GM10266 (cell line): ENCODE measurements around the gene LGALS9.

Source experiments
- DNase-seq: peaks from one replicate; pipeline ENCODE4 v3.0.0; 2012; ENCODE audit errors: extremely low spot score
- TF ChIP-seq, protein P1 (sequence below): IDR thresholded peaks from 2 replicates; pipeline ENCODE4 v1.5.1; 2012; ENCODE audit warnings: mild to moderate bottlenecking, low read depth; ENCODE audit not compliant: control insufficient read depth, insufficient read depth; ENCODE audit errors: missing control alignments

The LGALS9 gene

DNA sequence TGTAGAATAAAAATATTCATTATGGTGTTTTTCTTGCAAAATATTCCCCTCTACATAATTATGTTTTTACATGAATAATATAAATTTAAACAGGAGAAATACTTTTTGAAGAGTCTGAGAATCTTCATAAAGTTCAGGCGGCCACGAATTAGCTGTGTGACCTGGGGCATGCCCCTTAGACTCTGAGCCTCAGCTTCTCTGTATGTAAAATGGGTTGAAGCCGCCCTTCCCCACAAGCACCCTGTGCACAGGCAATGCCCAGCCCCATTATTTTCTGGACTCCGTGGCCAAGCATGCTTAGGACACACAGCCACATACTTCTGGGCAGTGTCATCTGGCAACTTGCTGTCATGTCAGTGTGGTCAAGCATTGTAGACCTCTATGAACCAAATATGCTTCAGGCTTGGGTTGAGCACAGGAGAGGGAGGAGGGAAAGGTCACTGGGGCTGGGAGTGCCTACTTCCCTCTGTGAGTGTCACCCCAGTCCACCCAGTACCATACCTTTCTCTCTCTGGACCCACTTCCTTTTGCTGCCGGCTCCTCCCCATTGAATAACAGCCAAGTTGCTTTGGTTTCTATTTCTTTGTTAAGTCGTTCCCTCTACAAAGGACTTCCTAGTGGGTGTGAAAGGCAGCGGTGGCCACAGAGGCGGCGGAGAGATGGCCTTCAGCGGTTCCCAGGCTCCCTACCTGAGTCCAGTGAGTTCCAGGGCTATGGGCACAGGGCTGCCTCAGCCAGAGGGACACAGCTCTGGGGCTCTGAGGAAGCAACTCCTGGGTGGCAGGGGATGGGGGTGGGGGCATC lies at the start of gene LGALS9:
Gene LGALS9, plus strand, starts transcription at position 582 of the 804 bp plus-strand sequence. Its CDS starts 78 bp downstream, at position 660.
- peak; percentile 64 for DNase-seq
- TF ChIP-seq, protein P1, sequence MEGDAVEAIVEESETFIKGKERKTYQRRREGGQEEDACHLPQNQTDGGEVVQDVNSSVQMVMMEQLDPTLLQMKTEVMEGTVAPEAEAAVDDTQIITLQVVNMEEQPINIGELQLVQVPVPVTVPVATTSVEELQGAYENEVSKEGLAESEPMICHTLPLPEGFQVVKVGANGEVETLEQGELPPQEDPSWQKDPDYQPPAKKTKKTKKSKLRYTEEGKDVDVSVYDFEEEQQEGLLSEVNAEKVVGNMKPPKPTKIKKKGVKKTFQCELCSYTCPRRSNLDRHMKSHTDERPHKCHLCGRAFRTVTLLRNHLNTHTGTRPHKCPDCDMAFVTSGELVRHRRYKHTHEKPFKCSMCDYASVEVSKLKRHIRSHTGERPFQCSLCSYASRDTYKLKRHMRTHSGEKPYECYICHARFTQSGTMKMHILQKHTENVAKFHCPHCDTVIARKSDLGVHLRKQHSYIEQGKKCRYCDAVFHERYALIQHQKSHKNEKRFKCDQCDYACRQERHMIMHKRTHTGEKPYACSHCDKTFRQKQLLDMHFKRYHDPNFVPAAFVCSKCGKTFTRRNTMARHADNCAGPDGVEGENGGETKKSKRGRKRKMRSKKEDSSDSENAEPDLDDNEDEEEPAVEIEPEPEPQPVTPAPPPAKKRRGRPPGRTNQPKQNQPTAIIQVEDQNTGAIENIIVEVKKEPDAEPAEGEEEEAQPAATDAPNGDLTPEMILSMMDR, result no peak

DNA sequence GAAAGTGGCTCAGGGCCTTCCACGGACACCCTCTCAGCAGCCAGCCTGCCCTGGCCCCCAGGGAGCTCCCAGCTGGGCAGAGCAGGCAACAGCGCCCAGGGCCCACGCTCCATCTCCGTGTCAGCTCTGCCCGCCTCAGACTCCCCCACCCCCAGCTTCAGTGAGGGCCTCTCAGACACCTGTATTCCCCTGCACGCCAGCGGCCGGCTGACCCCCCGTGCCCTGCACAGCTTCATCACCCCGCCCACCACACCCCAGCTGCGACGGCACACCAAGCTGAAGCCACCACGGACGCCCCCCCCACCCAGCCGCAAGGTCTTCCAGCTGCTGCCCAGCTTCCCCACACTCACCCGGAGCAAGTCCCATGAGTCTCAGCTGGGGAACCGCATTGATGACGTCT lies 48.3 kb upstream of the LGALS9 start:
- TF ChIP-seq, protein P1, result no peak
- DNase-seq, result no peak

DNA sequence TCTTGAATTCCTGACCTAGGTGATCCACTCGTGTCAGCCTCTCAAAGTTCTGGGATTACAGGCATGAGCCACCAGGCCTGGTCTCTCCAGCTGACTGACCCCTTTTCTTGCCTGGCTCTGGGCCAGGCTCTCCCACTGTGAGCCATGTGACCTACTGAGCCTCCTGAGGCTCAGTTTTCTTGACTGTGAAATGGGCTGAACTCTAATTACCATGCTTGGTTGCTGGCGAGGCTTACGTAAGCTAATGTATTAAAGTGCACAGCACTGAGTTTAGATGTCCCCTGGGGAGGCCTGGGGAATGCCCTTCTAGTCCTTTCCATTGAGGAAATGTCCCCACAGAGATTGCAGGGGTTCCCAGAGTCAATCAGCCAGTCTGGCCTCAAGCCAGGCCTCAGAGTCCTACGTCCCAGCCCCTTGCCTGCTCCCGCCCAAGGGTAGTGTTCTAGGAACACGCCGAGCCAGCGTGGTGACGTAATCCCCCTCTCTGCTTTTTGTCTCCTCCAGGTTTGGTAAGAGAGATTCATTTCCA lies 45.8 kb upstream of the LGALS9 start:
- TF ChIP-seq, protein P1, result no peak
- peak; percentile 58 for DNase-seq

DNA sequence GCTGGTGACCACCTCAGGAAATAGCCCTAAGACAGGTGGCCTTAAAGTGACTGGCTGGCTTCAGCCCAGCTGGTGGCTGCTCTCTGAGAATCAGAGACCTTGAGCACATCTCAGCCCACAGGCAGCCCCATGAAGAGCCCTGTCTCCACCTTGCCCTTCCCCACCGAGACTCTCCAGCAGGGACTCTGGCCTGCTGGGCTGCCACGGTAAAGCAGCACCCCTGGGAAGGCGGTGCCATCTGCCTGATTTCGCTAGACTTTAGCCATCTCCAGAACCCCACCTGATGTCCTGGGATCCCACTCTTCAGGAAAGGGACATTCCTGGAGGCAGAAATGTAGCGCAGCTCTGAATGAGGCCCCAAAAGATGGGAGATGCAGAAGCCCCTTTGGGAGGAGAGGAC lies 45.2 kb upstream of the LGALS9 start:
- TF ChIP-seq, protein P1, result no peak
- no peak for DNase-seq

DNA sequence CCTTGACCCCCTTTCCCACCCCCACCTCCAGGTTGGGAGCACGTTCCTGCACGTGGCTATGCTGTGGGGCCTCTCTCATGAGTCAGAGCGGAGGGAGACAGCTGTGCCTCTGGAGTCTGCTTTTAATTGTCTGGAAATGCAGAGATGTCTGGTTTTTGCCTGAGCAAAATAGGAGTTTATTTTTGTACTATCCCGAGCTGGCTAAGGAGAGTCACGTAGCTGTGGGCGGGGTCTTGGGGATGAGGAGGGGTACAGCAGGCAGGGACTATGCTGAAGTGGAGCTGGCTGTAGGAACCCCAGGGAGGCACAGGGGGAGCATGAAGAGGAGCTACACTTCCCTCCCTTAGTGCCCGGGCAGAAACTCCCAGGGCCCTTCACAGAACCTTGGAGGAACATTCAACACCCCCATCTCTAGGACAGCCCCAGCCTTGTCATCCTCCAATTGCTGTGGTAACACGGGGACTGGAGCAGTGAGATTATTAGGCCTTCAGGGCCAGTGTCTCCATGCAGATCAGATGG lies 44.7 kb upstream of the LGALS9 start:
- TF ChIP-seq, protein P1, result no peak
- DNase-seq, result no peak

DNA sequence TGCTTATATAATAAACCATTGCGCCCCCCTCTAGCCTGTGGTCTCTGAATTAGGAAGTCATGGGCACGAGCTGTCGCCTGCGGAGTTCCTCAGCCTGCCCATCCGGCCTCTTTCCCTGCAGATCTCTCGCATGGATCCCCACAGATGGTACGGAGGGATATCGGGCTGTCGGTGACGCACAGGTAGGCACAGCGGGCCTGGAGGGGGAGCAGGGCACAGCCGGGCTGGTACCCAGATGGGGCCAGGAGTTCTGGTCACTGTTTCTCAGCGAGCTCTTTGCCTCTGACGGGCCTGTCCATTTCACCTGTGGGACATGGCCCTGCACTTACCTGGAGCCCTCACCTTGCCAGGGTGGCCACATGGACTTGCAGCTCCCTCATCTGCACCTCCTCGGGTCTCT lies 42.6 kb upstream of the LGALS9 start:
- TF ChIP-seq, protein P1, result no peak
- no peak for DNase-seq

DNA sequence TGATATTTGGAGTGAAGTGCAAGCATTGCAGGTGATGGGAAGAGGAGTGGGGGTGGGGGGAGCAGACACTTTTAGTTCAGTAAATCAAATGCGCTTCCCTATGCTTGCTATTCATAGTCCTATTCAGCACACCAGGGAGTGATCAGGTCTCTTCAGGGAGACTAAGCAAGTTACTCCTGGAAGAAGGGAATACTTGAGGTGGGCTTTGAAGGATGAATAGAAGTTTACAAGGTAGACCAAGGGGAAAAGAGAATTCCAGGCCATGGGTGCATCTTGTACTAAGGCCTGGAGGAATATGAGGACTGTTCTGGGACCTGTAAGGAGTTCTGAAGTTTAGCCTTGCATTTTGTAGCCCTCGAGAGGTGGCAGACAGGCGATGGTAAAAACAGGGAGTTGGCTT lies 40.1 kb upstream of the LGALS9 start:
- TF ChIP-seq, protein P1, result no peak
- no peak for DNase-seq
